ENCODE data around the gene BCL7C. TPM values are rescaled to one million over a fixed set of nuclear protein-coding genes. Genes with fewer than 3 reads are reported as not detected.

BCL7C gene
- total RNA-seq, 2 donors from 2014 or later, result 64.7 to 67.6 TPM

- Histone ChIP-seq H3K9me3 (ENCODE audit: control insufficient read depth, low read length) (no peaks in the 10 kb centered on the region), H3K36me3 (ENCODE audit: control insufficient read depth, insufficient read depth, low read length) (peaks cover 29% of the 10 kb centered on the region), H3K4me1 (ENCODE audit: control insufficient read depth, insufficient read depth, low read length) (peaks cover 3% of the 10 kb centered on the region), H3K9ac (ENCODE audit: extremely low read depth, low read length, poor library complexity, severe bottlenecking) (no peak overlapping the region), H3K27me3 (ENCODE audit: control insufficient read depth, insufficient read depth, low read length, poor library complexity, severe bottlenecking) (no peaks in the 10 kb centered on the region), H3K27ac (ENCODE audit: low read depth, low read length) (no peak overlapping the region), H3K4me3 (ENCODE audit: low read length) (no peak overlapping the region)
- Mint-ChIP-seq H3K9me3 (no peaks in the 10 kb centered on the region), H3K27me3 (ENCODE audit: insufficient read depth) (peaks cover 2% of the 10 kb centered on the region), H3K27ac (no peak overlapping the region), H3K36me3 (ENCODE audit: low read depth) (peaks cover 25% of the 10 kb centered on the region), H3K4me1 (peaks cover 10% of the 10 kb centered on the region), H3K4me3 (no peak overlapping the region)
- TF ChIP-seq, protein P1, sequence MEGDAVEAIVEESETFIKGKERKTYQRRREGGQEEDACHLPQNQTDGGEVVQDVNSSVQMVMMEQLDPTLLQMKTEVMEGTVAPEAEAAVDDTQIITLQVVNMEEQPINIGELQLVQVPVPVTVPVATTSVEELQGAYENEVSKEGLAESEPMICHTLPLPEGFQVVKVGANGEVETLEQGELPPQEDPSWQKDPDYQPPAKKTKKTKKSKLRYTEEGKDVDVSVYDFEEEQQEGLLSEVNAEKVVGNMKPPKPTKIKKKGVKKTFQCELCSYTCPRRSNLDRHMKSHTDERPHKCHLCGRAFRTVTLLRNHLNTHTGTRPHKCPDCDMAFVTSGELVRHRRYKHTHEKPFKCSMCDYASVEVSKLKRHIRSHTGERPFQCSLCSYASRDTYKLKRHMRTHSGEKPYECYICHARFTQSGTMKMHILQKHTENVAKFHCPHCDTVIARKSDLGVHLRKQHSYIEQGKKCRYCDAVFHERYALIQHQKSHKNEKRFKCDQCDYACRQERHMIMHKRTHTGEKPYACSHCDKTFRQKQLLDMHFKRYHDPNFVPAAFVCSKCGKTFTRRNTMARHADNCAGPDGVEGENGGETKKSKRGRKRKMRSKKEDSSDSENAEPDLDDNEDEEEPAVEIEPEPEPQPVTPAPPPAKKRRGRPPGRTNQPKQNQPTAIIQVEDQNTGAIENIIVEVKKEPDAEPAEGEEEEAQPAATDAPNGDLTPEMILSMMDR (conservative IDR thresholded peaks at IDR 0.05), result no peak
- 50 to 100% methylated on average over 1 of the region's 1 CpG for WGBS, 2 experiments (ENCODE audit: insufficient coverage in 1 of 2, insufficient read length in 1 of 2)
- DNase-seq, result no peak
Measured at GRCh38 chr16:30850246-30850645, 43.6 kb downstream of the BCL7C start.

DNA sequence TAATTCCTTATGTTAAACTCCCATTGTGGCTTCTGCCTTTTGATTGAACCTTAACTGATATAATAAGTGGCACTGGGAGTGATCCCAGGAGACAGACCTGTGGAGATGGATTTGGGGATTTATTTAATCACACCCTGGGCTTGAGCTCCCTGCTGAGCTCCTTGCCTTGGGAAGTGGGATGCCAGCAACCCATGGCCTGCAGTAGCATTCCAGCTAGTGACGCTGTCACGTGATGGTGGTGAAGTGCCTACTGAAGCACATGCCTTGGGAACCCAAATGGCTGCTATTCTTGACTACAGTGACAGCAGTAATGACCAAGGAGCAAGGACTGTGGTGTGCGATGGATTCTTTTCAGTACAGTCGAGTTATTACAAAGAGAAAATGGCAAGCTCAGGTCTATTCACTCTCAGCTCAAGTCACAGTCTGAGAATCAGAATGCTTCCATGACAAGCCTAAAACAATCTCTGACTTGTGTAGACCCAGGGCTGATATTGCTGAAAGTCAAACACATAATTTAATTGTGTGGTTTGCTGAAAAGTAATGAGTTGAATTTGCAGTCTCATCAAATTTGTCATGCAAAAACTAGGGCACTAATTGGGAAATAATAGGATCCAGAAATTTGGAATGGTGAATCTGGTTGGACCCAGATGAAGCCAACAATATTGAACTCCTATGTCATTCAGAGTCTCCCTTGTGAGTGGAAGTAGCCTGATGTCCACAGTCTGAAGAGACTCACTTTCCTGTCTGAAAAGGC, 47.1 kb downstream of the BCL7C start:
- no peaks in the 10 kb centered on the region for H3K27me3 ChIP-seq (ENCODE audit: control insufficient read depth, insufficient read depth, low read length, poor library complexity, severe bottlenecking)
- peaks cover 10% of the 10 kb centered on the region for H3K36me3 Mint-ChIP-seq (ENCODE audit: low read depth)
- peaks cover 3% of the 10 kb centered on the region for H3K27me3 Mint-ChIP-seq (ENCODE audit: insufficient read depth)
- H3K4me1 Mint-ChIP-seq, result peaks cover 17% of the 10 kb centered on the region
- H3K36me3 ChIP-seq (ENCODE audit: control insufficient read depth, insufficient read depth, low read length), result peaks cover 8% of the 10 kb centered on the region
- 82 to 87% methylated on average over 4 of the region's 4 CpGs for WGBS, 2 experiments (ENCODE audit: insufficient coverage in 1 of 2, insufficient read length in 1 of 2)
- no peak overlapping the region for H3K9ac ChIP-seq (ENCODE audit: extremely low read depth, low read length, poor library complexity, severe bottlenecking)
- peak; percentile 53 for DNase-seq
- TF ChIP-seq, protein P1 (conservative IDR thresholded peaks at IDR 0.05), result no peak
- H3K9me3 ChIP-seq (ENCODE audit: control insufficient read depth, low read length), result peaks cover 5% of the 10 kb centered on the region
- peaks cover 15% of the 10 kb centered on the region for H3K9me3 Mint-ChIP-seq
- H3K27ac ChIP-seq (ENCODE audit: low read depth, low read length), result no peak overlapping the region
- H3K4me3 Mint-ChIP-seq, result no peak overlapping the region
- peaks cover 3% of the 10 kb centered on the region for H3K4me1 ChIP-seq (ENCODE audit: control insufficient read depth, insufficient read depth, low read length)
- H3K27ac Mint-ChIP-seq, result no peak overlapping the region
- H3K4me3 ChIP-seq (ENCODE audit: low read length), result no peak overlapping the region

- H3K4me3 ChIP-seq (ENCODE audit: low read length), result no peak overlapping the region
- peaks cover 26% of the 10 kb centered on the region for H3K9me3 Mint-ChIP-seq
- no peaks in the 10 kb centered on the region for H3K36me3 ChIP-seq (ENCODE audit: control insufficient read depth, insufficient read depth, low read length)
- peaks cover 28% of the 10 kb centered on the region for H3K4me1 Mint-ChIP-seq
- no peak overlapping the region for H3K4me3 Mint-ChIP-seq
- TF ChIP-seq, protein P1 (conservative IDR thresholded peaks at IDR 0.05), result peak; percentile 92
- H3K9ac ChIP-seq (ENCODE audit: extremely low read depth, low read length, poor library complexity, severe bottlenecking), result no peak overlapping the region
- peaks cover 4% of the 10 kb centered on the region for H3K36me3 Mint-ChIP-seq (ENCODE audit: low read depth)
- DNase-seq, result peak; percentile 90
- H3K27ac Mint-ChIP-seq, result peak overlapping the region; percentile 64
- peaks cover 5% of the 10 kb centered on the region for H3K9me3 ChIP-seq (ENCODE audit: control insufficient read depth, low read length)
- no peaks in the 10 kb centered on the region for H3K27me3 ChIP-seq (ENCODE audit: control insufficient read depth, insufficient read depth, low read length, poor library complexity, severe bottlenecking)
- no peak overlapping the region for H3K27ac ChIP-seq (ENCODE audit: low read depth, low read length)
- WGBS, 2 experiments (ENCODE audit: insufficient coverage in 1 of 2, insufficient read length in 1 of 2), result 54 to 63% methylated on average over 6 to 8 of the region's 8 CpGs
- peaks cover 3% of the 10 kb centered on the region for H3K27me3 Mint-ChIP-seq (ENCODE audit: insufficient read depth)
- peaks cover 3% of the 10 kb centered on the region for H3K4me1 ChIP-seq (ENCODE audit: control insufficient read depth, insufficient read depth, low read length)
Measured at GRCh38 chr16:30844671-30845449, 49.0 kb downstream of the BCL7C start.

All from endodermal cell (in vitro differentiated cells).